ENCODE results near the gene PLXNA4. TPM values are rescaled to one million over a fixed set of nuclear protein-coding genes. Genes with fewer than 3 reads are reported as not detected.
A peak's percentile ranks its signal among the peaks of the same experiment; 100 is the strongest.

The PLXNA4 gene
- polyA plus RNA-seq, 4 donors, result 13.1 to 14.7 (median 13.6) TPM

GRCh38 chr7:132113536-132114371 lies 462.5 kb downstream of the PLXNA4 start:
- peak; percentile 41 to 64 (median 56) for DNase-seq (ENCODE audit: low read depth in 4 of 4, low spot score in 3 of 4)

GRCh38 chr7:132112657-132113056 lies 463.6 kb downstream of the PLXNA4 start:
- DNase-seq (ENCODE audit: low read depth in 4 of 4, low spot score in 3 of 4), result no peak

DNA sequence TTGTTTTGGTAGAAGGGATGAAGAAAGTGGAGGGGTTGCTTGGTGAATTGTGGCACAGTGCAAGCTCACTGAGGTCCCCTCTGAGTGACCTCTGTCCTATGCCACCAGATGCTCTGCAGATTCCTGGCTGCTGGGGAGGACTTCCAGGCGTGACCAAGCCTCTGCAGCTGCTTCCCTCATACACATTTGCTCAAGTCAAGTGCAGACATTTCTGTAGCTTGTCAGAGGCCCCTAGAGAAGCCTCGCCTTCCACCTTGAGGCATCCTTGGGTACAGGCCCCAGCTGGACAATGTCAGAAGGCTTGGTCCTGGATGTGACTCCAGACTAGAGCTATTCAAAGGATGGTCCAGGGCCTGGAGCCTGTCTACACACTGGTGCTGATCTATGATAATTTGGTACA lies 464.2 kb downstream of the PLXNA4 start:
- DNase-seq (ENCODE audit: low read depth in 4 of 4, low spot score in 3 of 4), result no peak

DNA sequence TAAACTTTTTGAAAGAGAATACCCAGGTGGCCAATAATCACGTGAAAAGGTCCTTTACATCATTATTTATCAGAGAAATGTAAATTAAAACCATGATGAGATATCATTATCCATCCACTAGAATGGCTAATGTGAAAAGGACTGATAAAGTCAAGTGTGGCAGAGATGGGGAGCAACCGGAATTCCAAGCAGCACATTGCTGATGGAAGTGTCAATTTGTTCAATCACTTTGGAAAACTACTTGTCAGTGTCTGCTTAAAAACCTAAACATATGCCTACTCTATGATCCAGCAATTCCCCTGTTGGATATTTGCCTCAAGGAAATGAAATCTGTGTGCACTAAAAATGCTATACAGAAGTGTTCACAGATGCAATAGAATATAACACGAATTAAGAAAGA lies 465.6 kb downstream of the PLXNA4 start:
- no peak for DNase-seq (ENCODE audit: low read depth in 4 of 4, low spot score in 3 of 4)

DNA sequence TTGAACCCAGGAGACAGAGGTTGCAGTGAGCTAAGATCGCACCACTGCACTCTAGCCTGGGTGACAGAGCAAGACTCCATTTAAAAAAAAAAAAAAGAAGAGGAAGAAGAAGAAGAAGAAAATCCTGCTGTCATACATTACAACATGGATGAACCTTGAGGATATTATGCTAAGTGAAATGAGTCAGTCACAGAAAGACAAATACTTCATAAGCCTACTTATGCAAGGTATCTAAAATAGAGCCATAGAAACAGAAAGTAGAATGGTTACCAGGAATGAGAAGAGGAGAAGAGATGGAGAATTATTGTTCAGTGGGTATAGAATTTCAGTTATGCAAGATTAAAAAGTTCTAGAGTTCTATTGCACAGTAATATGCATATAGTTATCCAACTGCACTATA lies 466.5 kb downstream of the PLXNA4 start:
- no peak for DNase-seq (ENCODE audit: low read depth in 4 of 4, low spot score in 3 of 4)

DNA sequence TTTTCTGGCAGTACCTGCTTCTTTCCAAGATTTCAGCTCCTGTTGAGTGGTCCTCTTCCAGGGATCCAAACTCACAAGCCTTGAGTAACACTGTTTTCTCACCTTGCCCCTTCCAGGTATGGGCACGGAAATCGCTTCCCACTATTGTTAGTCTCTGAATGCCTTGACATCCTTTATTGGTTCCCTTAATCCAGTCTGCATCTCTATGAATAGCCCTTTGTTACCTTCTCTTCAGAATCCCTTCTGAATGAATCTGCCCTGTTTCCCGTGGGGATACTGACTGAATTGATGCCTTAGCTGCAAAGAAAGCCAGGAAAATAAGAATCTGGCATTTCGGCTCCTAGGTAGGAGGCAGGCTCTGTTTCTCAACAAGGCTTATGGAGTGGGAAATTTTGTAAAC lies 467.7 kb downstream of the PLXNA4 start:
- no peak for DNase-seq (ENCODE audit: low read depth in 4 of 4, low spot score in 3 of 4)

GRCh38 chr7:132106491-132106890 lies 469.8 kb downstream of the PLXNA4 start:
- DNase-seq (ENCODE audit: low read depth in 4 of 4, low spot score in 3 of 4), result no peak

DNA sequence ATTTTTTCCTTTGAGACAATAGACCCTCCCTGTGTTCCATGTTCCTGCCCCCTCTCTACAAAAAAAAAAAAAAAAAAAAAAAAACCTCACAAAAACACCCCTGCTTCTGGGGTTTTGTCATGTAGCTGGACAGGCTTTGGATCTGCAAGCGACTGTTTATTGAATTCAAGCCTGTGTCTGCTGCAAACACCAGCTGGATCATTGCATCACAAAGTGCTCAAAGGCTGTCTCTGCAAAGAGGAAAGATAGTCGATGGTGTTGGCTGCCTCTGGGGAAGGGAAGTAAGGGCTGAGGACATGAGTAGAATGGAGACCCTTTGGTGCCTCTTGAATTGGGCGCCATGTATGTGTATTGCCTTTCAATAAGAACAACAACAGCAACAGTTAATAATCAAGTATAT lies 471.2 kb downstream of the PLXNA4 start:
- DNase-seq (ENCODE audit: low read depth in 4 of 4, low spot score in 3 of 4), result peak in 1 of 4 donors; percentile 30

DNA sequence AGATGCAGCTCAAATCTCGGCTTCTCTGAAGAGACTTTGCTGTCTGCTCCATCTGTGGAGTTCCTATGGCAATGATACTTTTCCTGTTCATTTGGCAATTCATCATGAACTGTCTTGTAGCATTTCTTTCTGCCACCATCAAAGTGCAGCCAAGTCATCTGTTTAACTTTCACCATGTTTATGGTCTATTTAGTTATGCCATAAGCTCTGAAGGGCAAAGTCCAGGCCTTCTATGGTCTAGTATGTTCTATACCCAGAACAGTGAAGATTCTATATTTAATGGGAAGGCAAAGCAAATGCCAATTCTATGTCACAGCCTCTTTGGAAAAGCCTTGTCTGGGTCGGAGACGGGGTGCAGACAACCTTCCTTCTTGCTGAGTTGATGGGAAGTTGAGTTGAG lies 472.6 kb downstream of the PLXNA4 start:
- no peak for DNase-seq (ENCODE audit: low read depth in 4 of 4, low spot score in 3 of 4)

GRCh38 chr7:132102942-132103341 lies 473.3 kb downstream of the PLXNA4 start:
- DNase-seq (ENCODE audit: low read depth in 4 of 4, low spot score in 3 of 4), result no peak

GRCh38 chr7:132102391-132102790 lies 473.9 kb downstream of the PLXNA4 start:
- DNase-seq (ENCODE audit: low read depth in 4 of 4, low spot score in 3 of 4), result no peak

- DNase-seq (ENCODE audit: low read depth in 4 of 4, low spot score in 3 of 4), result no peak
Measured at GRCh38 chr7:132100981-132101380, 475.3 kb downstream of the PLXNA4 start.

- DNase-seq (ENCODE audit: low read depth in 4 of 4, low spot score in 3 of 4), result no peak
Measured at GRCh38 chr7:132100483-132100882, 475.8 kb downstream of the PLXNA4 start.

DNA sequence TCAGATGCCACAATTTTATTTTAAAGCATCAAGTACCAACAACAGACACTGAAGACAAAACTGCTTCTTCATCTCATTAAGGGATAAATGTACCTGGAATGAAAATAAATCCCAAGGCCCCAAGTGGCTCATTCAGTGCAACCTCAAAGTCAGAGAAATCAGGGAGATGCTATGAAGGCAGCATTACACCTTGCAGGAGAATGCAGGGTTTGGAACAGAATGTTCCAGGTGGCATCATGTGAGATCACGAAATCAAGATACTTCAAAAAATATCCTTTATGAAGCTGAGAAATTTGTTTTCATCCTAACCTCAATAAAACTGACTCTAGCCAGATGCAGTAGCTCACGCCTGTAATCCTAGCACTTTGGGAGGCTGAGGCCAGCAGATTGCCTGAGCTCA lies 477.1 kb downstream of the PLXNA4 start:
- DNase-seq (ENCODE audit: low read depth in 4 of 4, low spot score in 3 of 4), result no peak

DNA sequence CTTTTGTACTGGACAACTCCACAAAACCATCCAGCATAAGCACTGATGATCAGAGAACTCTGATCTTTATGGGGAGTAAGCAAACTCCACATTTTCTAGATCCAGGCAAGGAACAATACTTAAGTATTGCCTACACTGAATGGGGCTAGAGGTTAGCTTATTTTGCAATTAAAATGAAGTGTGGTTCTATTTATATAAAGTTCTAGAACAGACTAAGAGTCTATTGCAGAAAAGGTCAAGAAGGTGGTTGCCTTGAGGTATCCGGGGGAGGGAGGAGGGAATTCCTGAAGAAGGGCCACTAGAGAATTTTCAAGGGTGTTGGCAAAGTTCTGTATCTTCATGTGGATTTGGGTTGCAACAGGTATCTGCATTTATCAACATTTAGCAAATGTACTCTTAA lies 477.9 kb downstream of the PLXNA4 start:
- no peak for DNase-seq (ENCODE audit: low read depth in 4 of 4, low spot score in 3 of 4)

GRCh38 chr7:132097550-132098134 lies 478.6 kb downstream of the PLXNA4 start:
- no peak for DNase-seq (ENCODE audit: low read depth in 4 of 4, low spot score in 3 of 4)

DNA sequence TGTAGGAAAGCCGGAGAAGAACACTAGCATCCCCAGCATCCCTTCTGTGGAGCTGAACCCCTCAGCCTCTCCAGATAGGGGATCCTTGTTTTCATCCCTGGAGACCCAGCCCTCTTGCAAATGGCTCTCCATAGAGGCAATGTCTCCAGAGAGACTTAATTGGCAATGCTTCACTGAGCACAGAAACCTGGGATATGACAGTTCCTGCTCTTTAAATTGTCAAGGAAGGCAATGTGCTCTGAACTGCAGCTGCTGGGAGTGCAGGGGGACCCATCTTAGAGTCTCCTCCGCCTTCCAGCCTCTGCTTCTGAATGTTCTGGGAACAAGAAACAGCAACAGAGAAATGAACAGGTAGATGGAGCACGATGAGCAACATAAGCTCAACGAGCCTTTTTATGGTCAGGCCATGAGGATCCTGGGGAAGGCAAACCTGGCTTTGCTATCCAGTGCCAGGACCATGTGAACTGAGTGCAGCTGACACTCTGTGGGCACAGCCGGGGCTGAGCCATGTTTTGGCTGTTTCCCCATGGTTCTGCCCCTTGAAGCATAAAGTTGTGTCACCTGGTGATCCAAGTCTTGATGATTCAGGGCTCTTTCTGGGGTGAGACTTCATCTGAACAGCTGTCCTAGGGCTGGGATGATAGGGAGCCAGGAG lies 481.0 kb downstream of the PLXNA4 start:
- no peak for DNase-seq (ENCODE audit: low read depth in 4 of 4, low spot score in 3 of 4)

DNA sequence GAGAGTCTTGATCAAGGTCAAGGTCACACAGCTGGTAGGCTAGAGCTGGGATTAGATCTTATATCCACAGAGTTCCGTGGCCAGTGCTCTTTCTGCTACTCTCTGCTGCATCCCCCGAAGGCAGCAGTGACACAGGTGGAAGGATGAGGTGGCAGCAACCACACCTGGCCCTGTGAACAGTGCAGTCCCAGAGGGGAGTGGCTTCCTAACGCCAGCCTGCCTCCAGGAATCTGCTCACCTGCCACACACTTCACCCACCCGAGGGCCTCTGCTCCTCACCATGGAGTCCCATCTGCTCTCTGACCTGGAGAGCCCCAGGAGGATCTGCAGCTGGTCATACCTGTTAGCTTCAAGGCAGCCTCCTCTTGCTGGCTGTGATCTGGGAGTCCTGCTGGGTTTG lies 484.2 kb downstream of the PLXNA4 start:
- no peak for DNase-seq (ENCODE audit: low read depth in 4 of 4, low spot score in 3 of 4)

DNA sequence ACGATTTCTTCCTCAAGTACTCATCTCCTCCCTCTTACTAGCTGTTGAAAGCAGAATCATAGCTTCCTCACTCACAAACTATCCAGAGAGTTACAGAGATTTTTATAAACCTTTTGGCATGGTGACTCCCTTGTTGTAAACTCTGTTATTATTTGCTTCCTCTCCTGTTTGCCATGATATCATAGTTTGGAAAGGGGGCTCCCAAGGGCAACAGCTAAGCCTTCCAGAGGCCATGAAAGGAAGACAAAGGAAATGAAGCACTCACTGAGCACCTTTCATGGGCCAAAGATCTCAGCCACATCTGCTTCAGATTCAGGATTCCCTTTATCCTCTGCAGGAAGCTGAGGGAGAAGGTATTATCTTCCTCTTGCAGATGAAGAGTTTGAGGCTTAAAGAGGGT lies 484.6 kb downstream of the PLXNA4 start:
- no peak for DNase-seq (ENCODE audit: low read depth in 4 of 4, low spot score in 3 of 4)

DNA sequence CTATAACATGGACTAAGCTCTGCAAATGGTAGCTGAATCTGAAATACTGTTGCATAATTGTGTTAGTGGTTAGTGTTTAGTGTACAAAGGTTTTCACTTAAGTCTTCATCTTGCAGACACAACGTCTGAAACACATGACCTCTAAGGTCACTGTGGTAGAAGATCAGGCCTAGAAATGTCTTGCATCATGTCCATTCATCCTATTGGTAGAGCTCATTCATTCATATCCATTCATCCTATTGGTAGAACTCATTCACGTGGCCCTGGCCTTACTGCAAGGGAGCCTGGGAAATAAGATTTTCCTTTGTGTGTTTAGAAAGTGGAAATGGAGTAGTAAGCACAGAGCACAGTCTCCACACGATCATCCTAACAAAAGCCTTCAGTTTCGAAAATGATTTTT lies 485.8 kb downstream of the PLXNA4 start:
- DNase-seq (ENCODE audit: low read depth in 4 of 4, low spot score in 3 of 4), result no peak

DNA sequence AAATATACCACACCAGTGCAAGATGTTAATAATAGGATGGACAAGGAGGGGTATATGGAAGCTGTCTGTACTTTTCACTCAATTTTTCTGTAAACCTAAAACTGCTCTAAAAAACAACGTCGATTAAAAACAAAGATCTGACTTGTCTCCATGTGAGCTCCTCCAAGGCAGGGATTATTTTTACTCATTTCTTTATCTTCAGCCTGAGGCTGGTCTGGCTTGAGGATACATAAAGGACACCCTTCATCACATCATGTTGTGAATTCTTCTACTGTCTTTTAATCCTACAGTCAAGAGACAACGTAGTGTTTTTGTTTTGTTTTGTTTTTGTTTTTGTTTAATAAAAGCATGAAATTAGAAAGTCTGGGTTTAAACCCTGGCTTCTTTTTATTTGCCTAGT lies 486.9 kb downstream of the PLXNA4 start:
- DNase-seq (ENCODE audit: low read depth in 4 of 4, low spot score in 3 of 4), result no peak

GRCh38 chr7:132087421-132087820 lies 488.8 kb downstream of the PLXNA4 start:
- DNase-seq (ENCODE audit: low read depth in 4 of 4, low spot score in 3 of 4), result no peak

Data from right renal pelvis (tissue), 4 donors.